GM12878 (cell line): Measurements from ENCODE around the gene MRPL57. TPM values are rescaled to one million over a fixed set of nuclear protein-coding genes. Genes with fewer than 3 reads are reported as not detected.

Source experiments
- ATAC-seq: fragments of 200-7000 bp; cut with Tn5 transposase; 3 replicates; pipeline ENCODE4 v1.9.1; 2020; ENCODE audit warnings: mild to moderate bottlenecking, moderate library complexity
- BruUV-seq: library from RNA; stranded (reverse); fragments of 400-500 nt; replicated peaks from 2 replicates; lab custom pipeline; 2021; lab: Mats Ljungman, UMichigan
- CTCF ChIA-PET: fragments of 300-600 bp; sonication (Branson Sonifier 250); formaldehyde crosslinking; extraction: SDS; loops from one replicate; lab custom pipeline; 2021; ENCODE audit warnings: inconsistent platforms; lab: Yijun Ruan, JAX
- POLR2A ChIA-PET: fragments of 350-600 bp; formaldehyde crosslinking; extraction: SDS; loops from one replicate; lab custom pipeline; 2021; ENCODE audit warnings: inconsistent platforms; lab: Charles Lee
- RAD21 ChIA-PET: fragments of 300-600 bp; sonication (Branson Sonifier 250); formaldehyde crosslinking; loops from one replicate; lab custom pipeline; 2023; ENCODE audit warnings: antibody characterized with exemption; ENCODE audit not compliant: unreplicated experiment; lab: Charles Lee
- SMC1A ChIA-PET: fragments of 300-600 bp; sonication (Branson Sonifier 250); formaldehyde crosslinking; loops from one replicate; lab custom pipeline; 2023; ENCODE audit not compliant: unreplicated experiment, uncharacterized antibody; lab: Charles Lee
- DNase-seq: peaks from one replicate; pipeline ENCODE4 v3.0.0-alpha.2; 2011; ENCODE audit warnings: low read depth, low spot score
- FAIRE-seq: peaks from 3 replicates; lab custom pipeline; 2011; peaks lifted over from hg19 to GRCh38; lab: Jason Lieb, UNC
- H2AFZ ChIP-seq: 2 replicates; pipeline ENCODE4 v1.6.0; 2011; ENCODE audit warnings: low read depth, low read length, control low read depth; ENCODE audit not compliant: control insufficient read depth
- H3K27ac ChIP-seq: 2 replicates; pipeline ENCODE4 v1.5.1; 2011; ENCODE audit warnings: control low read depth; ENCODE audit not compliant: control insufficient read depth, insufficient read depth
- H3K27me3 ChIP-seq, 2 experiments: replicated peaks in 1 of 2; 2 replicates each; pipeline versions ENCODE4 v1.6.0 to v1.6.1; 2011; ENCODE audit warnings: low read length in 1 of 2; ENCODE audit not compliant: control insufficient read depth in 2 of 2, insufficient read depth in 2 of 2
- H3K36me3 ChIP-seq, 2 experiments: 2 replicates each; pipeline ENCODE4 v1.5.1; 2011; ENCODE audit warnings: low read length in 1 of 2; ENCODE audit not compliant: control insufficient read depth in 2 of 2, insufficient read depth in 2 of 2
- H3K4me1 ChIP-seq: 2 replicates; pipeline ENCODE4 v1.6.1; 2011; ENCODE audit warnings: mild to moderate bottlenecking, low read length, moderate library complexity, mixed read lengths; ENCODE audit not compliant: control insufficient read depth, insufficient read depth
- H3K4me2 ChIP-seq: 2 replicates; pipeline ENCODE4 v1.6.0; 2011; ENCODE audit warnings: control low read depth; ENCODE audit not compliant: control insufficient read depth, insufficient read depth
- H3K4me3 ChIP-seq: fragments of 200-600 bp; sonication (generic); 2 replicates; pipeline ENCODE4 v1.5.1; 2016
- H3K79me2 ChIP-seq: 2 replicates; pipeline ENCODE4 v1.6.0; 2011; ENCODE audit warnings: low read length; ENCODE audit not compliant: control insufficient read depth, insufficient read depth
- H3K9ac ChIP-seq: 2 replicates; pipeline ENCODE4 v1.8.0; 2011; ENCODE audit warnings: low read length, control low read depth, mixed read lengths; ENCODE audit not compliant: control insufficient read depth, insufficient read depth
- H3K9me3 ChIP-seq: replicated peaks from 3 replicates; pipeline ENCODE4 v1.5.1; 2011; ENCODE audit warnings: mild to moderate bottlenecking, low read length; ENCODE audit not compliant: control insufficient read depth, insufficient read depth
- H4K20me1 ChIP-seq: 2 replicates; pipeline ENCODE4 v1.6.0; 2011; ENCODE audit not compliant: control insufficient read depth, insufficient read depth
- BMI1 ChIP-seq: fragments of 450-650 bp; IDR thresholded peaks from 2 replicates; pipeline ENCODE4 v1.6.1; 2016; ENCODE audit warnings: mild to moderate bottlenecking, moderate library complexity, borderline replicate concordance
- CEBPZ ChIP-seq: fragments of 150-350 bp; IDR thresholded peaks from 2 replicates; pipeline ENCODE4 v1.6.1; 2016; ENCODE audit warnings: low read depth, low read length
- E2F8 ChIP-seq: fragments of 450-650 bp; IDR thresholded peaks from 2 replicates; pipeline ENCODE4 v1.6.1; 2018; ENCODE audit warnings: mild to moderate bottlenecking, low read depth, moderate library complexity; ENCODE audit not compliant: partially characterized antibody
- GABPA ChIP-seq: IDR thresholded peaks from 2 replicates; pipeline ENCODE4 v1.6.1; 2014; ENCODE audit warnings: antibody characterized with exemption, low read depth, mild to moderate bottlenecking, inconsistent platforms
- IKZF2 ChIP-seq, 2 experiments: fragments of 450-650 bp; IDR thresholded peaks; 2 replicates each; pipeline ENCODE4 v1.6.1; 2017; ENCODE audit warnings: mild to moderate bottlenecking in 2 of 2, moderate library complexity in 2 of 2
- KAT2A ChIP-seq: conservative IDR thresholded peaks from 2 replicates; pipeline ENCODE4 v1.6.1; 2011; ENCODE audit warnings: low read depth, low read length; ENCODE audit not compliant: control insufficient read depth
- NRF1 ChIP-seq: conservative IDR thresholded peaks from 2 replicates; pipeline ENCODE4 v1.6.1; 2011; ENCODE audit warnings: mild to moderate bottlenecking, low read depth, low read length, improper control_type of control experiment
- POLR2AphosphoS2 ChIP-seq: IDR thresholded peaks from 2 replicates; pipeline ENCODE4 v1.6.1; 2011; ENCODE audit warnings: low read depth, mild to moderate bottlenecking, low read length, improper control_type of control experiment, moderate library complexity
- RFX5 ChIP-seq: IDR thresholded peaks from 2 replicates; pipeline ENCODE4 v1.6.1; 2011; ENCODE audit warnings: low read depth, low read length, improper control_type of control experiment
- SMAD1 ChIP-seq: fragments of 450-650 bp; IDR thresholded peaks from 2 replicates; pipeline ENCODE4 v1.6.1; 2018; ENCODE audit warnings: mild to moderate bottlenecking, low read depth; ENCODE audit not compliant: partially characterized antibody
- SMAD5 ChIP-seq: IDR thresholded peaks from 2 replicates; pipeline ENCODE4 v1.6.1; 2016; ENCODE audit warnings: antibody characterized with exemption, low read depth
- STAT1 ChIP-seq: fragments of 450-650 bp; conservative IDR thresholded peaks from 2 replicates; pipeline ENCODE4 v1.6.1; 2014; ENCODE audit warnings: antibody characterized with exemption, mild to moderate bottlenecking
- STAT3 ChIP-seq: IDR thresholded peaks from 2 replicates; pipeline ENCODE4 v1.6.1; 2011; ENCODE audit warnings: low read depth, low read length, improper control_type of control experiment
- SUZ12 ChIP-seq: fragments of 200-600 bp; sonication (generic); IDR thresholded peaks from one replicate; pipeline ENCODE4 v1.6.1; 2018; ENCODE audit warnings: antibody characterized with exemption, mild to moderate bottlenecking; ENCODE audit not compliant: unreplicated experiment
- YBX1 ChIP-seq: fragments of 450-650 bp; IDR thresholded peaks from 2 replicates; pipeline ENCODE4 v1.6.1; 2016; ENCODE audit warnings: antibody characterized with exemption
- ZNF207 ChIP-seq: fragments of 450-650 bp; IDR thresholded peaks from 2 replicates; pipeline ENCODE4 v1.6.1; 2014; ENCODE audit warnings: antibody characterized with exemption, mild to moderate bottlenecking, borderline replicate concordance
- ZNF217 ChIP-seq: fragments of 450-650 bp; IDR thresholded peaks from 2 replicates; pipeline ENCODE4 v1.6.1; 2017; ENCODE audit warnings: antibody characterized with exemption, mild to moderate bottlenecking
- ZNF622 ChIP-seq: fragments of 450-650 bp; IDR thresholded peaks from 2 replicates; pipeline ENCODE4 v1.6.1; 2017; ENCODE audit warnings: mild to moderate bottlenecking, inconsistent platforms
- WGBS: methylation state at CpG from one replicate; pipeline ENCODE4 v1.1.6; 2016; ENCODE audit warnings: low lambda C conversion rate; ENCODE audit not compliant: insufficient replicate concordance, insufficient coverage; ENCODE audit errors: missing lambda C conversion rate; 5-methylcytosine and 5-hydroxymethylcytosine counted together
- in situ Hi-C: fragments of 300-500 bp; cut with MboI; formaldehyde crosslinking; loops from 9 replicates; pipeline ENCODE4 v1.14.3; 2018; ENCODE audit warnings: mixed read lengths
- intact Hi-C: fragments of 100-400 bp; cut with micrococcal nuclease; formaldehyde crosslinking; loops from one replicate; pipeline ENCODE4 v1.14.2; 2022; ENCODE audit not compliant: unreplicated experiment
- polyA plus RNA-seq, 11 experiments: library from polyadenylated mRNA; depleted of rRNA in 4 of 11; unstranded in 6 of 11; stranded (reverse) in 5 of 11; fragments of >200 nt; fragmentation: Nextera tagmentation in 4 of 11; fragmentation: Illumina TruSeq in 1 of 11; extraction: Ambion mirVana in 4 of 11; extraction: Trizol in 1 of 11; gene quantifications; 1 replicate in 1 of 11; 2 replicates in 10 of 11; pipeline versions ENCODE4 v1.2.1 to v1.2.3, GENCODE V29; 2011 to 2016; ENCODE audit warnings: inconsistent platforms in 2 of 11, missing spikeins in 2 of 11, low read depth in 1 of 11
- total RNA-seq, 4 experiments: library from RNA; depleted of rRNA in 3 of 4; stranded (reverse); fragments of >200 nt in 3 of 4; fragmentation: Illumina TruSeq in 1 of 4; extraction: Trizol in 1 of 4; gene quantifications; 2 replicates each; pipeline versions ENCODE4 v1.2.1 to v1.2.3, GENCODE V29; 2013 to 2021
- TF ChIP-seq, protein P1 (sequence below): IDR thresholded peaks from 2 replicates; pipeline ENCODE4 v1.6.1; 2011; ENCODE audit warnings: low read depth, low read length, improper control_type of control experiment, borderline replicate concordance

The MRPL57 gene
- total and polyA plus RNA-seq, 10 of the 15 experiments (the other 5 are each of a cell fraction or from before 2014, with no cell fraction given) = 10.5 to 90.6 (median 25.9) TPM

- 78% methylated on average over 4 of the region's 4 CpGs for WGBS
- SMC1A ChIA-PET = no interaction called here
- CTCF ChIA-PET = interaction anchor here (1.8 to 2.4 kb wide), 2 partner anchors 28 to 30 kb away, joined by 3 to 8 read pairs; partner anchors contain the start of gene SKA3
- TF ChIP-seq SMAD5 (peak; percentile 31; the same call in 1 of the 2 replicates), E2F8 (no peak), BMI1 (no peak), ZNF622 (no peak), CEBPZ (no peak), KAT2A (no peak), RFX5 (no peak), YBX1 (no peak), ZNF217 (no peak), NRF1 (no peak), STAT3 (no peak), GABPA (no peak), ZNF207 (no peak), SUZ12 (no peak), SMAD1 (no peak), STAT1 (no peak), IKZF2 (IDR thresholded peaks at IDR 0.05) (no peak), POLR2AphosphoS2 (0 out of 2 replicates have a peak, but pooled peaks have one; percentile 28)
- TF ChIP-seq, protein P1, sequence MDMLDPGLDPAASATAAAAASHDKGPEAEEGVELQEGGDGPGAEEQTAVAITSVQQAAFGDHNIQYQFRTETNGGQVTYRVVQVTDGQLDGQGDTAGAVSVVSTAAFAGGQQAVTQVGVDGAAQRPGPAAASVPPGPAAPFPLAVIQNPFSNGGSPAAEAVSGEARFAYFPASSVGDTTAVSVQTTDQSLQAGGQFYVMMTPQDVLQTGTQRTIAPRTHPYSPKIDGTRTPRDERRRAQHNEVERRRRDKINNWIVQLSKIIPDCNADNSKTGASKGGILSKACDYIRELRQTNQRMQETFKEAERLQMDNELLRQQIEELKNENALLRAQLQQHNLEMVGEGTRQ = no peak
Measured at GRCh38 chr13:21147827-21148226, 28.6 kb upstream of the MRPL57 start.

More at GRCh38 chr13:21147827-21148226, 28.6 kb upstream of the MRPL57 start:
- Histone ChIP-seq H3K9ac (no peak overlapping the region), H3K4me1 (no peaks in the 10 kb centered on the region), H3K79me2 (peaks cover 13% of the 10 kb centered on the region), H3K27ac (no peak overlapping the region), H4K20me1 (no peaks in the 10 kb centered on the region; the same call in 1 of the 2 replicates), H3K4me3 (no peak overlapping the region), H3K9me3 (no peaks in the 10 kb centered on the region), H3K4me2 (no peak overlapping the region), H3K27me3 (no peaks in the 10 kb centered on the region), H2AFZ (no peak overlapping the region), H3K36me3 (peaks cover 0 to 28% of the 10 kb centered on the region in 2 experiments; a peak in 2 of 4 replicates)
- RAD21 ChIA-PET = interaction anchor here (0.6 kb wide), 1 partner anchor 966 kb away, joined by 4 read pairs; no protein-coding TSS in a partner anchor
- no peak for DNase-seq
- no TSS peak for BruUV-seq
- intact Hi-C loops (no loop called here), in situ Hi-C loops (no loop called here)
- ATAC-seq = peak; percentile 28
- POLR2A ChIA-PET = interaction anchor here (0.5 kb wide), 1 partner anchor 210 kb away, joined by 3 read pairs; no protein-coding TSS in a partner anchor
- no peak for FAIRE-seq
